ENCODE data around the gene FAIM.
"Not testable (repeated sequence)": the region's sequence is repeated elsewhere in the genome, so short reads cannot be mapped to it uniquely, and the experiment has no call there.

The FAIM gene, protein sequence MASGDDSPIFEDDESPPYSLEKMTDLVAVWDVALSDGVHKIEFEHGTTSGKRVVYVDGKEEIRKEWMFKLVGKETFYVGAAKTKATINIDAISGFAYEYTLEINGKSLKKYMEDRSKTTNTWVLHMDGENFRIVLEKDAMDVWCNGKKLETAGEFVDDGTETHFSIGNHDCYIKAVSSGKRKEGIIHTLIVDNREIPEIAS

DNA sequence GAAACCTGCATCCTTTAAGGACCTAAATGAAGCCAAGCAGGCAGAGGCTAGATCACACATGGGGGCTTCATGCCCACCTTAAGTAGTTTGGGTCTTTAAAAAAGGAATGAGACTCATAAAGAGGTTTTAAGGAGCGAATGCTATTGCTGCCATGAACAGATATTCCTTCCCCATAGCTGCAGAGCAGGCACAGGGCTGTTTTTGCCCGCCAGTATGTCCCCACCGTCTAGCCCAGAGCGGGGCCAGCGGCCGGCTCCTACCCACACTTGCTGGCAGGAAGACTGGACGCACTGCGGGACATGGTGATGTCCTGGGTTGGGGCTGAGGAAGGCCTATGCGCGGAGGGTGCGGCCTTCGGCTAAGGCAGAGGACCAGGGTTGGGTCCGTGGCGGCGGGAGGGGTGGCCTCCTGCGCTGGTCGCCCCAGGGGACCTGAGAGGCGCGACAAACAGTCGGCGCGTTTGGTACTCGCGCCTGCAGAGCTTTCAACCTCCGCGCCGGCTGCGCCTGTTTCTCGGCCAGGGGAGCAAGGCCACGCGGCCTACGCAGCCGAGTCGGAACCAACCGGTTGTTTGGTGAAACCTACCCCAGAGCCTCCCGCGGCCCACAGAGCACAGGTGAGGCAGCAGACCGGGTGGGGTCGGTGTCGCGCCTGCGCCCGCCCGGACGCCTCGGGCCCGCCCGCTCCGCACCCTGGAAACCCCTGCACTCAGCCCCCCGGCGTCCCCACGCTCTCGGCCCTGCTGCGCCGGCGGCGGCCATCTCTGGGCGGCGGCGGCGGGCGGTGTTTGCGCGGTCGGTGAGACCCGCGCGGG is at the start of gene FAIM:
TSS of gene FAIM (plus strand) at position 450 of the 814 bp plus-strand sequence. CDS start 10,956 bp downstream, outside the sequence.
- DNase-seq = peak; percentile 58

DNA sequence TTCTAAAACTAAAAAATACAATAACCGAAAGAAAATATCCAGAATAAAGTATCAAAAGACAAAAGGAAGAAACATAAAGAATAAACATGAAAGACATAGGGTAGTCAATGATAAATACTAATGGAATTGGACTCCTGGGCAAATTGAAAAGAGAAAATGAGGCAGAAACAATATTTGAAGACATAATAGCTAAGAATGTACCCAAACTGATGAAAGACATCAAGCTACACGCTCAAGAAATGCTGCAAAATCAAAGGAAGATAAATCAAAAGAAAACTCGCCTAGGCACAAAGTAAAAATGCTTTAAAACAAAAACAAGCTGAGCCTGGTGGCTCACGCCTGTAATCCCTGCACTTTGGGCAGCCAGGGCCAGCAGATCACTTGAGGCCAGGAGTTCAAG is 49.4 kb upstream of the FAIM start:
- DNase-seq = no peak

DNA sequence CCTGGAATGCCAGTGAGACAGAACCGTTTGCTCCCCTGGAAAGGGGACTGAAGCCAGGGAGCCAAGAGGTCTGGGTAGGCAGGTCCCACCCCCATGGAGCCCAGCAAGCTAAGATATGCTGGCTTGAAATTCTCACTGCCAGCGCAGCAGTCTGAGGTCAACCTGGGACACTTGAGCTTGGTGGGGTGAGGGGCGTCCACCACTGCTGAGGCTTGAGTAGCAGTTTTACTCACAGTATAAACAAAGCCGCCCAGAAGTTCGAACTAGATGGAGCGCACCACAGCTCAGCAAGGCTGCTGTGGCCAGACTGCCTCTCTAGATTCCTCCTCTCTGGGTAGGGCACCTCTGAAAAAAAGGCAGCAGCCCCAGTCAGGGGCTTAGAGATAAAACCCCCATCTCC is 48.1 kb upstream of the FAIM start:
- no peak for DNase-seq

DNA sequence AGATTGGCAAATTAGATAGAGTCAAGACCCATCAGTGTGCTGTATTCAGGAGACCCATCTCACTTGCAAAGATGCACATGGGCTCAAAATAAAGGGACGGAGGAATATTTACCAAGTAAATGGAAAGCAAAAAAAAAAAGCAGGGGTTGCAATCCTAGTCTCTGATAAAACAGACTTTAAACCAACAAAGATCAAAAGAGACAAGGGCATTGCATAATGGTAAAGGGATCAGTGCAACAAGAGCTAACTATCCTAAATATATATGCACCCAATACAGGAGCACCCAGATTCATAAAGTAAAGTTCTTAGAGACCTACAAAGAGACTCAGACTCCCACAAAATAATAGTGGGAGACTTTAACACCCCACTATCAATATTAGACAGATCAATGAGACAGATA is 45.7 kb upstream of the FAIM start:
- DNase-seq = not testable (repeated sequence)

DNA sequence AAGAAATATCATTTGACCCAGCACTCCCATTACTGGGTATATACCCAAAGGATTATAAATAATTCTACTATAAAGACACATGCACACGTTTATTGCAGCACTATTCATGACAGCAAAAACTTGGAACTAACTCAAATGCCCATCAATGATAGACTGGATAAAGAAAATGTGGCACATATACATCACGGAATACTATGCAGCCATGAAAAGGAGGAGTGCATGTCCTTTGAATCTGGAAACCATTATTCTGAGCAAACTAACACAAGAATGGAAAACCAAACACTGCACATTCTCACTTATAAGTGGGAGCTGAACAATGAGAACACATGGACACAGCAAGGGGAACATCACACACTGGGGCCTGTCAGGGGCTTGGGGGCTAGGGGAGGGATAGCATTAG is 42.3 kb upstream of the FAIM start:
- not testable (repeated sequence) for DNase-seq

DNA sequence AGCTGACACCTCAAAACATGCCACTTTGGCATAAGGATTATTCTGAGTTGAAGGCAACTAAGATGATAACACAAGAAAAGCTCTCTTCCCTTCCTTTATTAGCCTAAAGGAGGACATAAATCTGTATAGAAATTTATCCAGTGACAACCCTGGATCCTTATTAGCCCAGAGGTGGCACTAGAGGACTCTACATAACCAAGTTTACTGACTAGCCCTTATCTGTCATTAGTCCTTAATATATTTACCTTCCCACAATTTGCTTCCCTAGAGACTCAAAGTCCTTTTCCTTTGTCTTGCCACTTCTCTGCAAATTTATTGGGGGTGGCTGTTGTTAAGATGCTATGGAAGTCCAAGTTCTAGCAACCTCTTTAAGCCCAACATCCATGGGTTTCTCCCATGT is 41.2 kb upstream of the FAIM start:
- no peak for DNase-seq

DNA sequence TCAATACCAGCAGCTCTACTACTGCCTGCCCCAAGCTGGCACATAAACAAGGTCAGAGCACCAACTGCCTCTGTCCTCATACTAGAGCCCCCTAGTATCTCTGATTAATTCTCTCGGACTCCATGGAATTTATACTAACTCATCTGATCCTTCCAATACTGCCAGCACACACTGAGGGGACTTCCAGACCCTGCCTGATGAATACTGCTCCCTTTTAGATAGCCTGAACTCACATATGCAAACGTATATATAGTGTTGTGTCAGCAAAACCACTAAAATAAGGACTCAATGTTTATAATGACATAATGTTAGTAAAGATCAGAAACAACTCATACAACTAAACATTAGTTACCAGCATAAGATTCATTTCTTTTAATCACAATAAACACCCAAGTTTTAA is 39.5 kb upstream of the FAIM start:
- no peak for DNase-seq

DNA sequence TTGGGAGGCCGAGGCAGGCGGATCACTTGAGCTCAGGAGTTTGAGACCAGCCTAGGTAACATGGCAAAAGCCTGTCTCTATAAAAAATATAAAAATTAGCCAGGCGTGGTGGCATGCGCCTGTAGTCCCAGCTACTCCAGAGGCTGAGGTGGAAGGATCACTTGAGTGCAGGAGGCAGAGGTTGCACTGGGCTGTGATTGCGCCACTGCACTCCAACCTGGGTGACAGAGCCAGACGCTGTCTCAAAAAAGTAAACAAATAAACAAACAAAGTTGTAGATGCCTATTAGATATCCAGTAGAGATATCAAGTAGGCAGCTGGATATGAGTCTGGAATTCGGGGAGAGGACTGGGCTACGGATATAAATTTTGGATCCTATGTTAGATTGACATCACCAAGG is 38.9 kb upstream of the FAIM start:
- DNase-seq = not testable (repeated sequence)

DNA sequence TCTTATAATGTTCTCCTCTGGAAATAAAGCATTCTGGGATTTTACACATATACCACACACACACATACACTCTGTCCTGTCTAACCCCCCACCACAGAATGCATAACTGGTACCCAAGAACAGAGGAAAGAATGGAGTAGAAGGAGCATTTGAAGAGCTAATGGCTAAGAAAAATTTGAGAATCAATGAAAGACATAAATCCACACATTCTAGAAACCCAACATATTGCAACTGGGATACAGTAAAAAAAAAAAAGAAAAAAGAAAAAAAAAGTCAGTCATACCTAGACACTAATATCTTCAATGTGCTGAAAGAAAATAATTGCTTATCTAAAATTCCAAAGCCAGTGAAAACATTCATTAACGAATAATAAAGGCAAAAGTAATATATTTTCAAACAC is 35.4 kb upstream of the FAIM start:
- DNase-seq = no peak

DNA sequence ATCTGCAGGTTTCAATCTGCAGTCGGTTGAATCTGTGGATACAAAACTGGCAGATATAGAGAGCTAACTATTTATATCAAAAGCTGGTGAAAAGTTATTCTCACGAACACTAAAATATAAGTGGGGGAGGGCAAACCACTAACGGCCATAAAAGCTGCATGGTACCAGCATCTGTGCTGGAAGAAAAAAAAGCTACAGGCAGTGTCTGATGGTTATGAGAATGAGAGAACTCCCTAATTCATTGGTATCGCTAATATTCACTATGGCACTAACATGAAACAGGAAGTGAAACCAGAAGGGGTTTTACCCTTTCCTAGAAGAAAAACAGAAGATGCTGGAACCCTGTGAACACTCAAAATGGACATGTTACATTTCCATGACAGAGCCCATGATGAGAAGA is 30.4 kb upstream of the FAIM start:
- no peak for DNase-seq

DNA sequence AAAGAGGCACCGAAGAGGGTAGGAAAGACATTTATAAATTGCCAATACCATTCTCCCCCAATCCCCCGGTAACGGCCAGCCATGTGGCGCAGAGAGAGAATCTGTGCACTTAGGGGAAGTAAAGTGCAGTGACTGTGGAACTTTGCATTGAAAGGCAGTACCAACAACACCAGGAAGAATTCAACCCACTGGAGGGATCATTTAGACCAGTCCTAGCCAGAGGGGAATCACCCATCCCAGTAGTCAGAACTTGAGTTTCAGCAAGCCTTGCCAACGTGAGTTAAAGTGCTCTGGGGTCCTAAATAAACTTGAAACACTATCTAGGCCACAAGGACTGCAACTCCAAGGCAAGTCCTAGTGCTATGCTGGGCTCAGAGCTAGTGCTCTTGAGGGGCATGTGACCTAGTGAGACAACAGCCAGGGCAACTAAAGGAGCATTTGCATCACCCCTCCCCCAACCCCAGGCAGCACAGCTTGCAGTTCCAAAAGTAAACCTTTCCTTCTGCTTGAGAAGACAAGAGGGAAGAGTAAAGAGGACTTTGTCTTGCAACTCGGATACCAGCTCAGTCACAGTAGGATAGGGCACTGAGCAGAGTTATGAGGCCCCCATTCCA is 29.5 kb upstream of the FAIM start:
- no peak for DNase-seq

DNA sequence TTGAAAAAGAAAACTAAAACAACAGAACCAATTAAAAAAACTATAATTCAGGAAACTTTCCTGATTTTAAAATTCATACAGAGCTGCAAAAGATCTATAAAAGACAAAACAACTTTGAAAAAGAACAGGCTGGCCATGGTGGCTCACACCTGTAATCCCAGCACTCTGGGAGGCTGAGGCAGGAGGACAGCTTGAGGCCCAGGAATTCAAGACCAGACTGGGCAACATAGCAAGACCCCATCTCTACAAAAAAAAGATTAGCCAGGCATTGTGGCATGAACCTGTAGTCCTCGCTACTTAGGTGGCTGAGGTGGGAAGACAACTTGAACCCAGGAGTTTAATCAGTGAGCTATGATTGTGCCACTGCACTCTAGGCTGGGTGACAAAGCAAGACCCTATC is 21.2 kb upstream of the FAIM start:
- DNase-seq = no peak

DNA sequence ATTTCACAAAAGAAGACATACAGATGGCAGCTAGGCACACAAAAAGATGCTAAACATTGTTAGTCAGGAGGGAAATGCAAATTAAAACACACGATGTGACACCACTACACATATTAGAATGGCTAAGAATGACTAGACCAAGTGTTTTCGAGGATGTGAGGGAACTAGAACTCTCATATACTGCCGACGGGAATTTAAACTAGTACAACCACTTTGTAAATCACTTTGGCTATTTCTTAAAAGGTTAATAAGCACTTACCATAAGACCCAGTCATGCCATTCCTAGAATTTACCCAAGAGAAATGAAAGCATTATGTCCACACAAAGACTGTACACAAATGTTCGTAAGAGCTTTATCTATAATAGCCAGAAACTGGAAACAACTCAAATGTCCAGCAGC is 20.1 kb upstream of the FAIM start:
- no peak for DNase-seq

DNA sequence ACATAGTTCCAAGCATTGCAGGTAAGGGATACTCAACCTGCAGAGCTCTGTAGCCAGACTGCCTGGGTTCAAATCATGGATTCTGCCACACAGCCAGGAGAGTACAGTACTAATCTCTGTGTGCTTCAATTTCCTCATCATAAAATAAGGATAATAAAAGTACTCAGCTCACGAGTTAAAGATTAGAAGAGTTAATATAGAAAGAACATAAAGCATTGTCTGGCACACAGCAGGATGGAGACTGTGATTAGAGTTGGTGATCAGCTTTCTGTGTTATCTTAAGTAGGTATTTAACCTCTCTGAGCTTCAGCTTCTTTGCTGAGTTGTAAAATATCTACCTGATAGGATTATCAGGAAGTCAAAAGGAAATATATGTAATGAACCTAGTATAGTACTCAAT is 17.2 kb upstream of the FAIM start:
- no peak for DNase-seq

DNA sequence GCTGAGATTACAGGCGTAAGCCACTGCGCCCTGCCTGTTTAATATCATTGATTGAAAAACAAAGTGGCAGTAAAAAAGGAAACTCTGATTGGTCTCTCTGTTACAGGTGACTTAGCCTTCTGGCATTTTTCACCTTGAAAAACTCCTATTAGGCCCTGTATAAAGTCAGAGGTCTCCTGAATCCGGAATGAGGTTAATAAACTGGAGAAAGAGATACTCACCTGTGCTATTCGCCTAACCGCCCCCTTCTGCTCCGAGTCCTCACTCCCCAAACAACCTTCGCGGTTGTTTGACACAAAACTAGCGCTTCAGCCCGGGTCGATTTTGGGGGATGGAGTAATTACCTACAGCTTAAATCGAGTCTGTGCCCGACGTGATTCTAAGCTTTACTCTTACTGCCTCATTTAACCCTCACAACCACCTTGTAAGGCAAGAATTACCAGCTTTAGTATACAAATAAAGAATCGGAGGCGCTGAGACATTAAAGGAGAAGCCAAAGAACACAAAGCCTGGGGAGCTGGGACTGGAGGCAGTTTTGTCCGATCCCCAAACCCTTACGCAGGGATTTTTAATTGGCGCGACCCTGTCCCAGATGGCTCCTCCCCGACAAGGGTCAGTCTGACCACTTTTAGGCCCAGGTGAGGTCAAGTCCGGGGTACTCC is 15.0 kb upstream of the FAIM start:
- no peak for DNase-seq

DNA sequence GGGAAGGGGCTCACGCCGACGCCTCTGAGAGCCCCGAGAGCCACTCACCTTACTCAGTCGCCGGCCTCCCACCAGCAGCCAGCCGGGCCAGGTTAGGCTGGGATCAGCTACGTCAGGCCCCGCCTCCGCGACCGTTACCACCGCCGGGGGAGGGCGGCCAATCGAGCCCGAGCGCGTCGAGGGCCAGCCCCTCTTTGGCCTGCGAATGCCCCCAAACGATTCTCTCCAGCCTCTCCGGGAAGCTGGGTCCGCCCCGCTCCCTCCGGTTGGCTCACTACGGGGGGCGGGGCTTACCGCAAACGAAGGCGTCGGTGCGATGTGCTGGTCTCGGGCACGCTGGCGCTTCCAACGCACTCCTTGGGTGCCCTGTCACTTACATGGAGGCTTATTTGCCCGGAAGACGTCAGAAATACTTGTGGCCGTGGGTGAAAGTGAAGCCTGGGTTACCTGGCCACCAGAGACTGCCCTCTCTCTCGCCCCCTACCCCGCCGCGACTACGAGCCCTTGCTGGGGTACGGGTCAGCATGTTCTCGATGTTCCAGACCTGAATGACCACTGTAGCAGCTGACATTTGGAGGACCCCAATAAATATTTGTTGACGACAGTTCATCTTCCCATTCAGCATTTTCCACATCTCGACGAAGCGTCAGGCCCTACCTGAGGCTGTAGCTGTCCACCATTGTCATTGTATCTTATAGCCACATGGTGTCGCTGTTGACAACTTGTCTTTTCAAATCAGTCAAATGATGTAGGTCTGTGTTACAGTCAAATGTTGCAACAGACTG is 14.2 kb upstream of the FAIM start, which contains the start of gene CEP70:
TSS of gene CEP70 (minus strand) at position 111 of the 785 bp plus-strand sequence. CDS start 21,333 bp downstream, outside the sequence.
- DNase-seq = peak; percentile 81

DNA sequence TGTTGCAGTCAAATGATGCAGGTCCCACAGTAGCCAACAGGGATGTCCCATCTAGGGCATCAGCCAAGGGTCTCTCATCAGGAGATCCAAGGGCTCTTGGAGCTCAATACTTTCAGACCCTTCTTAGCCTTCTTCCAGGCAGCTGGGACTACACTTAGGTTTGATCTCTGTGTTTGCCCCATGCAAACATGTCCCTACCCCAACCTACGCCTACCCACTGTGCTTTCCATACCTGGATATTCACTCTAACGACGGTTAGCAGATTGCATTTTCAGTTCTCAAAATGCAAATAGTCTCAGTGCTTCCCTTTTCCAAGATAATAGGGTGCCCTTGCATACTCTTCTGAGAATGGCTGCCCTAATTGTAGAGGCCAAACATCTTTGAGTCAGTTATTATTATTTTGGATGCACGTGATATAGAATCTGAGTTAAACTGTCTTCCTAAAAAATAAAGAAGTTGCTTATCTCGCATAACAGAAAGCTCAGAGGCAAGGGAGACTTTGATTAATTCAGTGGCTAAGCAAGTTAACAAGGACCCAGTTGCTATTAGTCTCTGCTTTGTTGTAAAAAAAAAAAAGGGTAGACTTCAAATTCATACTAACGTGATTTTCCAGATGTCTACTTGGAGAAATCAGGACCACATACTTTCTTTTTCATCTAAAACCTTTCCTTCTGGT is 13.5 kb upstream of the FAIM start:
- DNase-seq = no peak

DNA sequence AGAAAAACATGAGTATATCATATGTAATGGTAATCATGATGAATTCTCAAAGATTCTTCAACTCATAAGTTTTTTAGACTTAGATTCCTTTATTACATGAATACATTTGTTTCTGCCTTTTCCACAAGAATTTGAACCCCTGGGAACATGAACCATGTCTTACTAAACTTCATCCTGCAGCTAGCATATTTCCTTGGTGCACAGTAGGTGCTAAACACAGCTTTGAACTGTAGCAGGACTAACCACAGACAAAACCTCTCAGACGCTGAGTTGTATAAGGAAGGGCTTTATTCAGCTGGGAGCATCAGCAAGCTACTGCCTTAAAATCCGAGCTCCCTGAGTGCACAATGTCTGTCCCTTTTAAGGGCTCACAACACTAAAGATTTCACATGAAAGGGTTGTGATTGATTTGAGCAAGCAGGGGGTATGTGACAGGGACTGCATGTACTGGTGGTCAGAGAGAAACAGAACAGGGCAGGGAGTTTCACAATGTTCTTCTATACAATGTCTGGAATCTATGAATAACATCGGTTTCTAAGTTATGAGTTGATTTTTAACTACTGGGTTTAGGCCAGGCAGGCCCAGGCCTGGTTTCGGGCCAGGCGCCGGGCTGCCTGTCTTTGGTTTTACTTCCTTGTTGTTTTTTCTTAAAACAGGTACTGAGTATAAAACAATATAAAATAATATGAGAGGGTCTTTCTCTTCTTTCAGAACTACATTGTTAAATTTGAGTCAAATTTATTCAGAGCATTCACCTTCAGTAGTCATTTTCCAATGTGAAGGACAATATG is 11.2 kb upstream of the FAIM start:
- DNase-seq = not testable (repeated sequence)

DNA sequence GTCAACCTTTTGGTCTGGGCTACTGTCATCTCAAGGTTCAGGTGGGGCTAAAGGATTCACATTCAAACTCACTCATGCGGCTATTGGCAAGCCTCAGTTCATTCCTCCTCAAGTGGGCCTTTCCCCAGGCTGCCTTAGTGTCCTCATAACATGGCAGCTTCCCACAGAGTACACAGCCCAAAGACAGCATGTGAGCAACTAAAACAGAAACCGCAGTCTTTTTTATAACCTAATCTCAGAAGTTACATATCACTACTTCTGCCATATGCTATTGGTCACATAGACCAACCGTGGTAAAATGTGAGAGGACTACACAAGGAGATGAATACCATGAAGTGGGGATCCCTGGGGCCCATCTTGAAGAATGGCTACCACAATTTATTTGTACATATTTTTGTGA is 10.0 kb upstream of the FAIM start:
- no peak for DNase-seq

DNA sequence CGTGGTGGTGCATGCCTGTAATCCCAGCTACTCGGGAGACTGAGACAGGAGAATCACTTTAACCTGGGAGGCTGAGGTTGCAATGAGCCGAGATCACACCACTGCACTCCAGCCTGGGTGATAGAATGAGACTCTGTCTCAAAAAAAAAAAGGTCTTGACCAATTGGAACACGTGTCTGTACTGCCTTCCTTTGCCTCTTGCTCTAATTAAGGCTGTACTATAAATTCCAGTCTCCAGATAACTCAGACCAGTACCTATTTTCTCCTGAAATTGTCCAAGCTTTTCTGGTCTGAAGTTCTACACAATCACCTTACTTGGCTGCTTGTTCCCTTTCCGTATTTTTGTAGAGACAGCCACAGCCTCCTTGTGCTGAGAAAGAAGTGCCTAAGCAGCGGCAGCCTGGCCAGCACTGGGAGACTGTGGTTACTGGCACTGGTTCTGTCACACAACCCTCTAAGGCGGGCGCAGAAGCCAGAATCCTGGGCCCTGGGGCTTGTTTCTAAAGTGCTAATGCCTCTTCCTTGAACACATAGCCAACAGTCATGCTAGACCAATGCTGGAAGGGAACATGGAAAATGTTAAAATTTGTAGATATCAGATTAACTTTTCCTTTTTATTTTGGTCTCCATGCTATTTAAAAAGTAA is 8.3 kb upstream of the FAIM start:
- no peak for DNase-seq

DNA sequence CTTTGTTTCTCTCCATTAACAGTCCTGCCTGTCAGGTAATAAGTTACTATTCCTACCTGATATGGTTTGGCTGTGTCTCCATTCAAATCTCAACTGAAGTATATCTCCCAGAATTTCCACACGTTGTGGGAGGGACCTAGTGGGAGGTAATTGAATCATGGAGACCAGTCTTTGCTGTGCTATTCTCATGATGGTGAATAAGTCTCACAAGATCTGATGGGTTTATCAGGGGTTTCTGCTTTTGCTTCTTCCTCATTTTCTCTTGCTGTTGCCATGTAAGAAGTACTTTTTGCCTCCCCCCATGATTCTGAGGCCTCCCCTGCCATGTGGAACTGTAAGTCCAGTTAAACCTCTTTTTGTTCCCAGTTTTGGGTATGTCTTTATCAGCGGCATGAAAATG is 6.9 kb upstream of the FAIM start:
- not testable (repeated sequence) for DNase-seq

All from stimulated activated CD4-positive, alpha-beta T cell treated with anti-CD3 and anti-CD28 coated beads, Interleukin-12 subunit alpha, Interleukin-12 subunit beta, amount 100 ng/mL, for 4 hours (primary cell).